HEK293T (cell line): ENCODE measurements around the gene POLR3F.

Experiments used
- CTCF ChIA-PET: fragments of 350-600 bp; formaldehyde crosslinking; extraction: SDS; loops from one replicate; lab custom pipeline; 2021; ENCODE audit warnings: antibody characterized with exemption, inconsistent platforms; lab: Yijun Ruan, JAX
- POLR2A ChIA-PET: fragments of 350-600 bp; formaldehyde crosslinking; extraction: SDS; loops from one replicate; lab custom pipeline; 2020; ENCODE audit warnings: antibody characterized with exemption, inconsistent platforms; lab: Yijun Ruan, JAX
- DNase-seq: peaks from one replicate; pipeline ENCODE4 v3.0.0; 2012; ENCODE audit warnings: mixed read lengths; ENCODE audit errors: extremely low spot score
- ARNT ChIP-seq: fragments of 450-650 bp; IDR thresholded peaks from 2 replicates; pipeline ENCODE4 v1.6.1; 2017; ENCODE audit warnings: mild to moderate bottlenecking
- BHLHE40 ChIP-seq: fragments of 450-650 bp; IDR thresholded peaks from 2 replicates; pipeline ENCODE4 v1.6.1; 2016; ENCODE audit warnings: mild to moderate bottlenecking, moderate library complexity, borderline replicate concordance
- CTBP1 ChIP-seq: fragments of 450-650 bp; IDR thresholded peaks from 2 replicates; pipeline ENCODE4 v1.6.1; 2016; ENCODE audit warnings: borderline replicate concordance
- ELF4 ChIP-seq: fragments of 450-650 bp; IDR thresholded peaks from 2 replicates; pipeline ENCODE4 v1.6.1; 2017; ENCODE audit warnings: antibody characterized with exemption
- FOXA1 ChIP-seq: fragments of 450-650 bp; IDR thresholded peaks from 2 replicates; pipeline ENCODE4 v1.6.1; 2016; ENCODE audit warnings: mild to moderate bottlenecking
- FOXK2 ChIP-seq: fragments of 450-650 bp; IDR thresholded peaks from 2 replicates; pipeline ENCODE4 v1.6.1; 2016; ENCODE audit warnings: mild to moderate bottlenecking
- FOXM1 ChIP-seq: fragments of 450-650 bp; IDR thresholded peaks from 2 replicates; pipeline ENCODE4 v1.6.1; 2017; ENCODE audit warnings: mild to moderate bottlenecking, borderline replicate concordance
- HDGF ChIP-seq: fragments of 450-650 bp; IDR thresholded peaks from 2 replicates; pipeline ENCODE4 v1.6.1; 2017; ENCODE audit warnings: antibody characterized with exemption, borderline replicate concordance
- L3MBTL2 ChIP-seq: fragments of 450-650 bp; conservative IDR thresholded peaks from 2 replicates; pipeline ENCODE4 v1.6.1; 2016; ENCODE audit warnings: mild to moderate bottlenecking
- LEF1 ChIP-seq: fragments of 450-650 bp; IDR thresholded peaks from 2 replicates; pipeline ENCODE4 v1.6.1; 2017; ENCODE audit warnings: mild to moderate bottlenecking, borderline replicate concordance
- NFRKB ChIP-seq: fragments of 450-650 bp; IDR thresholded peaks from 2 replicates; pipeline ENCODE4 v1.6.1; 2016; ENCODE audit warnings: mild to moderate bottlenecking, moderate library complexity
- SP1 ChIP-seq: fragments of 450-650 bp; IDR thresholded peaks from 2 replicates; pipeline ENCODE4 v1.6.1; 2017
- SUZ12 ChIP-seq: fragments of 450-650 bp; IDR thresholded peaks from 2 replicates; pipeline ENCODE4 v1.6.1; 2016; ENCODE audit warnings: mild to moderate bottlenecking
- TARDBP ChIP-seq: fragments of 450-650 bp; IDR thresholded peaks from 2 replicates; pipeline ENCODE4 v1.6.1; 2016
- ZNF384 ChIP-seq: fragments of 450-650 bp; IDR thresholded peaks from 2 replicates; pipeline ENCODE4 v1.6.1; 2016
- TF ChIP-seq, protein P1 (sequence below): fragments of 450-650 bp; IDR thresholded peaks from 2 replicates; pipeline ENCODE4 v1.6.1; 2016

The POLR3F gene

DNA sequence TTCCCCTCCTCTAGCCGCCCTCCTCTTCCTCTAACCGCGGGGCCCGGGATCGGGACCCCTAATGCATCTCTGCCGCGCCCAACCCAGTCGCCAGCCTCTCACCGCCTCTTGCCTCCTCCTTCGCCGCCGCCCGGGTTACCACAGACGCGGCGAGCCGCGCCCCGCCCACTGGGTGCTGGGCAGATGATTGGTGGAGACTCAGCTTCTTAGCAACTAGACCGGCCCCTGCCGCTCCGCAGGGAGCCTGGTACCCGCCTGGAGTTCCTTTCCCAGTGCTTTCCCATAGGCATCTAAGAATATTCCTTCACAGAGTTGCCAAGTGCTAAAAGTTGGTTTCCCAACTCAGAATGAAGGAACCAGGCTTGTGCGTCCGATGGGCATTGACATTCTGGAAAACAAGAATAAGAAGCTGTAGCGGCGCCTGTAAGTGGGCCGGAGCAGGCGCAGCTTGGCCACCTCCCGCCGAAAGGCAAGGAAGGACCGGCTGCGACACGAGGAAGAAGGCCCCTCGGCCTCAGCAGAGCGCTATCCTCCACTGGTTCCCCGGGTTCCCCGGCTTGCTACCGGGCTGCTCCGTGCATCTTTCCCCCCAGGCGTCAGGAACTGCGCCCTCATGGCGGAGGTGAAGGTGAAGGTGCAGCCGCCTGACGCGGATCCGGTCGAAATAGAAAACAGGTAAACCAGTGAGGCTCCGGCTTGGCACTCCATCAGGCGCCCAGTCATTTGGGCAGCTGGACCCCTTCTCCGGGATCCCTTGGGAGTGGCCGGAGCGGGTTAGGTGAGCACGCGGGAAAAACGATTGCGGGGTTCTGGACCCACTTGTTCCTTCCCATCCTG lies at the start of gene POLR3F, which contains the start of gene DZANK1:
POLR3F (plus strand) TSS at position 497 of the 837 bp plus-strand sequence; CDS start at position 614, 117 bp downstream.
DZANK1 (minus strand) TSS at position 137 of the 837 bp plus-strand sequence. CDS start 1,672 bp downstream, outside the sequence.
- TF ChIP-seq ZNF384 (no peak), FOXA1 (no peak), SUZ12 (no peak), BHLHE40 (no peak), HDGF (no peak), TARDBP (no peak), FOXK2 (no peak), FOXM1 (no peak; the same call in 1 of the 2 replicates), ARNT (no peak), L3MBTL2 (peak; percentile 54), LEF1 (0 out of 2 replicates have a peak, but pooled peaks have one; percentile 12), ELF4 (peak; percentile 60; the same call in 1 of the 2 replicates)
- POLR2A ChIA-PET, result interaction anchor here (0.8 to 5.0 kb wide), 10 partner anchors 8 to 121 kb away, joined by 3 to 27 read pairs (median 4); partner anchors contain the start of genes DTD1, RBBP9 and SEC23B
- CTCF ChIA-PET, result no interaction called here
- peak; percentile 98 for DNase-seq

GRCh38 chr20:18421608-18422007 lies 45.6 kb upstream of the POLR3F start:
- no peak for TF ChIP-seq HDGF
- TF ChIP-seq SP1, result no peak
- TF ChIP-seq BHLHE40, result no peak
- no peak for TF ChIP-seq LEF1
- TF ChIP-seq NFRKB, result no peak
- no peak for TF ChIP-seq SUZ12
- TF ChIP-seq, protein P1, sequence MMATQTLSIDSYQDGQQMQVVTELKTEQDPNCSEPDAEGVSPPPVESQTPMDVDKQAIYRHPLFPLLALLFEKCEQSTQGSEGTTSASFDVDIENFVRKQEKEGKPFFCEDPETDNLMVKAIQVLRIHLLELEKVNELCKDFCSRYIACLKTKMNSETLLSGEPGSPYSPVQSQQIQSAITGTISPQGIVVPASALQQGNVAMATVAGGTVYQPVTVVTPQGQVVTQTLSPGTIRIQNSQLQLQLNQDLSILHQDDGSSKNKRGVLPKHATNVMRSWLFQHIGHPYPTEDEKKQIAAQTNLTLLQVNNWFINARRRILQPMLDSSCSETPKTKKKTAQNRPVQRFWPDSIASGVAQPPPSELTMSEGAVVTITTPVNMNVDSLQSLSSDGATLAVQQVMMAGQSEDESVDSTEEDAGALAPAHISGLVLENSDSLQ, result no peak
- no peak for TF ChIP-seq L3MBTL2
- no peak for TF ChIP-seq ELF4
- DNase-seq, result no peak
- POLR2A ChIA-PET, result no interaction called here
- CTCF ChIA-PET, result no interaction called here

DNA sequence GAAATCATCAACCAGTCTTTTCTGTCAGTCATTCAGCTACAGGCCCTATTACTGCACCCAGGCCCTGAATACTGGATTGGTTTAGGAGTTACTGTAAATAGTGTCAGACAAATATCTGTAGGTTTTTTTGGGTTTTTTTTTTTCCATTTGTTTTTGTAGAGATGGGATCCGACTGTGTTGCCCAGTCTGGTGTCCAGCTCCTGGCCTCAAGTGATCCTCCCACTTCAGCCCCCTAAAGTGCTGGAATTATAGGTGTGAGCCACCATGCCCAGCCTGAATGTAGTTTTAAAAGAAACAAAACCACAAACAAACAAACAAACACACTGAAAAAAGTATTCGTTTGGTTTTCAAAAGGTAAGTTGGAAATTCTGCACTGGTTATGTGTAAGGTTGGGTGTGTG lies 40.0 kb upstream of the POLR3F start:
- CTCF ChIA-PET, result no interaction called here
- no peak for DNase-seq
- POLR2A ChIA-PET, result no interaction called here
- no peak for TF ChIP-seq LEF1

DNA sequence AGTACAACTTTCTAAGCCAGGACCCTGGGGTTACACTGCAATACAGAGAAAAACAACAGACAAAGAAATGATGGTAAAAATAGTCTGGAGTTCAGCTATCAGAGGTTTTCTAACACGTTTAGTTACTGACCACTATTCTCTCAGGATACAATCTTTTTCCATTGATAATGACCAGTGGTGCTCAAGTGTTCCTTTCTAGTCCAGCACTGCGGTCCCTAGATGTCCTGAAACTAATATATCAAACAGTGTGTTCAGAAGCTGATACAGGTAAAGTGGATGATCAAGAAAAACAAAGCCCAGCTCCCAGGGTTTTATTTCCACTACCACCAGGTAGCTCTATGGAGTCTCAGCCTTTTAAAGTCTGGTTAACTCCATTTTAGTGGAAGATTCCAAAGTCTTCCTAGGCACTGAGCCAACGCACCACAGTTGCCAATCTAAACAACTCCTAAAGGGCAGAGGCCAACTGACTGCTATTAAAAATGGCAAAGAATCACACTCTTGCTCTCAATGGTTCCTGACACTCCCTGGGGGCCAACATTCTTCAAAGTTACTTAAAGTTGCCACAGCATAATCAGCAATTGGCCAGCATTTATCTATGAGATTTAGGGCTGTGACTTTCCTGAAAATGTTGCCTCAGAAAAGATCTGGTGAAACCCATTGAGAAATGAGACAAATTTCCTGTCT lies 38.6 kb upstream of the POLR3F start:
- DNase-seq, result peak; percentile 13
- TF ChIP-seq SP1, result no peak
- TF ChIP-seq L3MBTL2, result no peak
- TF ChIP-seq LEF1, result no peak
- no peak for TF ChIP-seq FOXA1
- TF ChIP-seq SUZ12, result no peak
- TF ChIP-seq ELF4, result no peak
- TF ChIP-seq ARNT, result no peak
- TF ChIP-seq FOXM1, result no peak
- TF ChIP-seq CTBP1, result no peak
- no peak for TF ChIP-seq BHLHE40
- no peak for TF ChIP-seq ZNF384
- TF ChIP-seq TARDBP, result no peak
- no peak for TF ChIP-seq NFRKB
- TF ChIP-seq, protein P1, result no peak
- TF ChIP-seq HDGF, result no peak
- no peak for TF ChIP-seq FOXK2
- POLR2A ChIA-PET, result no interaction called here
- CTCF ChIA-PET, result no interaction called here

- ChIA-PET CTCF (no interaction called here), POLR2A (interaction anchor here (0.7 to 1.9 kb wide), 2 partner anchors 77 to 78 kb away, joined by 3 to 8 read pairs; partner anchors contain the start of gene SEC23B)
- TF ChIP-seq TARDBP, result no peak
- TF ChIP-seq, protein P1, result peak; percentile 75
- TF ChIP-seq HDGF, result no peak
- TF ChIP-seq LEF1, result no peak
- no peak for TF ChIP-seq BHLHE40
- no peak for TF ChIP-seq ELF4
- DNase-seq, result no peak
Observed at GRCh38 chr20:18430172-18430826, 36.9 kb upstream of the POLR3F start.
